PC-9 (cell line): Measurements from ENCODE around the gene TAL1.

Source experiments
- CTCF ChIP-seq: fragments of 200-600 bp; sonication (generic); conservative IDR thresholded peaks from 2 replicates; pipeline ENCODE4 v1.6.1; 2017; ENCODE audit warnings: mixed run types, antibody characterized with exemption, mild to moderate bottlenecking, moderate library complexity
- EZH2 ChIP-seq: fragments of 200-600 bp; sonication (generic); IDR thresholded peaks from 2 replicates; pipeline ENCODE4 v1.8.0; 2017; ENCODE audit warnings: antibody characterized with exemption, low read depth

DNA sequence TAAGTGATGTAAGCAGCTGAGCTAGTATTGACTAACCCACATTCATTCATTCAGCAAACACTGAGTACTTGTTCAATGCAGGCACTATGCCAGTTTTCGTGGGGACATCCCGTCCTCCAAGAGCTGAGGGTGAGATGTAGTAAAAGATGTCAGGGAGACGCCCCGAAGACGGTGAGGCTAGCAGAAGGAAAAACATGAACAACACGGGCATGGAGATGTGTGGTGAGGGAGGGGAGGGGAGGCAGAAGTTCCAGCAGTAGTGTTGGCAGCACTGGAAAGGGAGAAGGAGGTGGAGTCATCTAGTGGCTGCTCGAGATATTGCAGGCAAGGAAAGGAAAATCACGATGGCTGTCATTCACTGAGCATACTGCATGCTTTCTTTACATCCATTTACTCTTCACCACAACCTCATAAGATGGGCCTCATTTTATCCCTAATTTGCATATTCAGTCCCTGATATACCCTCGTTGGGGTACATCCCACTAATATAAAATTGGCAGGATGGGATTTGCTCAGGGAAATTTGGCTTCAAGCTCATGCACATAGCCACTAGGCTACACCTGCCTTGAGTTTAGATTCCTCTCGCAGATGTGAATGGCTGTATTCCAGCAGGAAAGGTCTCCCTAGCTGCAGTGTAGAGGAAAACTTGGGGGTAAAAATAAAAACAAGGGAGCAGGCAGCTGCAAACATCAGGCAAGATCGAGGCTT, 56.6 kb downstream of the TAL1 start:
- TF ChIP-seq CTCF (peak; percentile 94), EZH2 (no peak)
